K562 (cell line): ENCODE measurements around the gene PTGR2. TPM values are rescaled to one million over a fixed set of nuclear protein-coding genes. Genes with fewer than 3 reads are reported as not detected.

Experiments used
- BRCA1 ChIP-seq, 2 experiments: fragments of 450-650 bp in 1 of 2; sonication (generic) in 1 of 2; formaldehyde crosslinking in 1 of 2; IDR thresholded peaks; 2 replicates each; pipeline versions ENCODE4 v1.5.0 to v1.6.1; 2017 to 2020; ENCODE audit warnings: mild to moderate bottlenecking in 1 of 2, missing genetic modification reagents in 1 of 2
- CHCHD3 ChIP-seq: fragments of 250-450 bp; sonication (Bioruptor Pico); IDR thresholded peaks from 2 replicates; pipeline ENCODE4 v2.1.2; 2022; ENCODE audit warnings: mild to moderate bottlenecking
- CHD1 ChIP-seq: fragments of 200-600 bp; sonication (generic); IDR thresholded peaks from one replicate; pipeline ENCODE4 v1.6.1; 2012; ENCODE audit warnings: mild to moderate bottlenecking, moderate library complexity, low read length, inconsistent platforms
- DIDO1 ChIP-seq: fragments of 450-650 bp; IDR thresholded peaks from 2 replicates; pipeline ENCODE4 v1.6.1; 2016; ENCODE audit warnings: low read depth, missing biosample characterization, missing genetic modification characterization
- HEY1 ChIP-seq: fragments of 250-450 bp; sonication (Bioruptor Pico); IDR thresholded peaks from 2 replicates; pipeline ENCODE4 v1.5.0; 2020; ENCODE audit warnings: mild to moderate bottlenecking, moderate library complexity, borderline replicate concordance
- NFIC ChIP-seq: fragments of 450-650 bp; IDR thresholded peaks from 2 replicates; pipeline ENCODE4 v1.6.1; 2017; ENCODE audit warnings: mild to moderate bottlenecking, inconsistent platforms
- PTRF ChIP-seq: fragments of 450-650 bp; IDR thresholded peaks from 2 replicates; pipeline ENCODE4 v1.6.1; 2016; ENCODE audit warnings: mild to moderate bottlenecking, missing genetic modification characterization, missing compliant biosample characterization
- TEAD4 ChIP-seq, 2 experiments: sonication (generic) in 1 of 2; formaldehyde crosslinking in 1 of 2; IDR thresholded peaks; 2 replicates each; pipeline versions ENCODE4 v1.6.1 to v1.8.0; 2012 to 2022; ENCODE audit warnings: borderline replicate concordance in 1 of 2, inconsistent platforms in 1 of 2, low read length in 1 of 2, mild to moderate bottlenecking in 1 of 2, missing genetic modification reagents in 1 of 2
- ZNF12 ChIP-seq: sonication (generic); formaldehyde crosslinking; IDR thresholded peaks from 2 replicates; pipeline ENCODE4 v1.4.0; 2020; ENCODE audit warnings: mild to moderate bottlenecking, missing genetic modification reagents
- ZNF197 ChIP-seq: fragments of 200-800 bp; sonication (Bioruptor generic); IDR thresholded peaks from 2 replicates; pipeline ENCODE4 v1.6.1; 2016; ENCODE audit warnings: low read depth, missing genetic modification characterization, missing compliant biosample characterization
- polyA plus RNA-seq, 8 experiments: library from polyadenylated mRNA; depleted of rRNA in 4 of 8; stranded (reverse) in 5 of 8; unstranded in 3 of 8; fragments of >200 nt; fragmentation: Nextera tagmentation in 2 of 8; fragmentation: Illumina TruSeq in 1 of 8; extraction: Ambion mirVana in 2 of 8; extraction: Trizol in 1 of 8; gene quantifications; 2 replicates each; pipeline versions ENCODE4 v1.2.1 to v1.2.3, GENCODE V29; 2011 to 2014; ENCODE audit warnings: inconsistent platforms in 1 of 8, missing spikeins in 1 of 8
- total RNA-seq, 7 experiments: library from RNA; depleted of rRNA in 6 of 7; stranded (reverse); fragments of >200 nt in 6 of 7; fragmentation: Illumina TruSeq in 2 of 7; extraction: Trizol in 2 of 7; gene quantifications; 2 replicates each; pipeline versions ENCODE4 v1.2.1 to v1.2.3, GENCODE V29; 2011 to 2021; ENCODE audit warnings: low replicate concordance in 1 of 7
- TF ChIP-seq, protein P1 (sequence below): sonication (generic); formaldehyde crosslinking; IDR thresholded peaks from 2 replicates; pipeline ENCODE4 v1.8.0; 2022; ENCODE audit warnings: missing genetic modification reagents, mild to moderate bottlenecking, borderline replicate concordance
- TF ChIP-seq, protein P2 (sequence below), 2 experiments: fragments of 450-650 bp in 1 of 2; sonication (generic) in 1 of 2; formaldehyde crosslinking in 1 of 2; IDR thresholded peaks; 2 replicates each; pipeline versions ENCODE4 v1.7.1 to v1.9.0; 2016 to 2022; ENCODE audit warnings: inconsistent platforms in 1 of 2, mild to moderate bottlenecking in 1 of 2, missing genetic modification reagents in 1 of 2
- TF ChIP-seq, protein P3 (sequence below): sonication (generic); formaldehyde crosslinking; IDR thresholded peaks from 2 replicates; pipeline ENCODE4 v1.8.0; 2022; ENCODE audit warnings: mild to moderate bottlenecking, missing genetic modification reagents

Gene PTGR2
- total and polyA plus RNA-seq, 9 of the 15 experiments (the other 6 are each of a cell fraction or from before 2014, with no cell fraction given): 7.4 to 23.0 (median 13.0) TPM

DNA sequence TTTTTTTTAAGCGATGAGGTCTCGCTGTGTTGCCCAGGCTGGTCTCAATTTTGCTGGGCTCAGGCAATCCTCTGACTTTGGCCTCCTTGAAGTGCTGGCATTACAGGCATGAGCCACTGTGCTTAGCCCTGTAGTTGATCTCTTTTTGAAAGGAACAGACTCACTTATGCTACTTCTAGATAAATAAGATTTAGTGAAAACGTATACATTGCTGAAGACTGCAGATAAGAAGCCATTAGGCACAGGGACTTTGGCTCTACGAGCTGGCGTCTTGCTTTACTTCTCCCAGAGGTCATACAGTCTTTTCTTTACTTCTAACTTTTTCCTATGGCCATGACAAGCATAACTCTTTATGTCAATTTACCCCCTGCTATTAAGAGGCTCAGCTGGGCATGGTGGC lies 9.4 kb downstream of the PTGR2 start (continued):
- TF ChIP-seq, protein P1, sequence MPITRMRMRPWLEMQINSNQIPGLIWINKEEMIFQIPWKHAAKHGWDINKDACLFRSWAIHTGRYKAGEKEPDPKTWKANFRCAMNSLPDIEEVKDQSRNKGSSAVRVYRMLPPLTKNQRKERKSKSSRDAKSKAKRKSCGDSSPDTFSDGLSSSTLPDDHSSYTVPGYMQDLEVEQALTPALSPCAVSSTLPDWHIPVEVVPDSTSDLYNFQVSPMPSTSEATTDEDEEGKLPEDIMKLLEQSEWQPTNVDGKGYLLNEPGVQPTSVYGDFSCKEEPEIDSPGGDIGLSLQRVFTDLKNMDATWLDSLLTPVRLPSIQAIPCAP: no peak
- TF ChIP-seq NFIC (peak; percentile 70), ZNF197 (CRISPR knock-in tag) (no peak), CHCHD3 (CRISPR knock-in tag) (no peak), TEAD4 (IDR thresholded peaks at IDR 0.05; ENCODE audit: low read length) (peak; percentile 90), TEAD4 (CRISPR knock-in tag; IDR thresholded peaks at IDR 0.05; ENCODE audit: borderline replicate concordance) (no peak), DIDO1 (no peak), CHD1 (no peak), BRCA1 (IDR thresholded peaks at IDR 0.05) (no peak), BRCA1 (CRISPR knock-in tag; IDR thresholded peaks at IDR 0.05) (no peak), HEY1 (CRISPR knock-in tag) (no peak), ZNF12 (CRISPR knock-in tag) (no peak), PTRF (tag) (no peak)
- TF ChIP-seq, protein P2, sequence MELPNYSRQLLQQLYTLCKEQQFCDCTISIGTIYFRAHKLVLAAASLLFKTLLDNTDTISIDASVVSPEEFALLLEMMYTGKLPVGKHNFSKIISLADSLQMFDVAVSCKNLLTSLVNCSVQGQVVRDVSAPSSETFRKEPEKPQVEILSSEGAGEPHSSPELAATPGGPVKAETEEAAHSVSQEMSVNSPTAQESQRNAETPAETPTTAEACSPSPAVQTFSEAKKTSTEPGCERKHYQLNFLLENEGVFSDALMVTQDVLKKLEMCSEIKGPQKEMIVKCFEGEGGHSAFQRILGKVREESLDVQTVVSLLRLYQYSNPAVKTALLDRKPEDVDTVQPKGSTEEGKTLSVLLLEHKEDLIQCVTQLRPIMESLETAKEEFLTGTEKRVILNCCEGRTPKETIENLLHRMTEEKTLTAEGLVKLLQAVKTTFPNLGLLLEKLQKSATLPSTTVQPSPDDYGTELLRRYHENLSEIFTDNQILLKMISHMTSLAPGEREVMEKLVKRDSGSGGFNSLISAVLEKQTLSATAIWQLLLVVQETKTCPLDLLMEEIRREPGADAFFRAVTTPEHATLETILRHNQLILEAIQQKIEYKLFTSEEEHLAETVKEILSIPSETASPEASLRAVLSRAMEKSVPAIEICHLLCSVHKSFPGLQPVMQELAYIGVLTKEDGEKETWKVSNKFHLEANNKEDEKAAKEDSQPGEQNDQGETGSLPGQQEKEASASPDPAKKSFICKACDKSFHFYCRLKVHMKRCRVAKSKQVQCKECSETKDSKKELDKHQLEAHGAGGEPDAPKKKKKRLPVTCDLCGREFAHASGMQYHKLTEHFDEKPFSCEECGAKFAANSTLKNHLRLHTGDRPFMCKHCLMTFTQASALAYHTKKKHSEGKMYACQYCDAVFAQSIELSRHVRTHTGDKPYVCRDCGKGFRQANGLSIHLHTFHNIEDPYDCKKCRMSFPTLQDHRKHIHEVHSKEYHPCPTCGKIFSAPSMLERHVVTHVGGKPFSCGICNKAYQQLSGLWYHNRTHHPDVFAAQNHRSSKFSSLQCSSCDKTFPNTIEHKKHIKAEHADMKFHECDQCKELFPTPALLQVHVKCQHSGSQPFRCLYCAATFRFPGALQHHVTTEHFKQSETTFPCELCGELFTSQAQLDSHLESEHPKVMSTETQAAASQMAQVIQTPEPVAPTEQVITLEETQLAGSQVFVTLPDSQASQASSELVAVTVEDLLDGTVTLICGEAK (IDR thresholded peaks at IDR 0.05): no peak
- TF ChIP-seq, protein P2 (CRISPR knock-in tag; IDR thresholded peaks at IDR 0.05): no peak
- TF ChIP-seq, protein P3, sequence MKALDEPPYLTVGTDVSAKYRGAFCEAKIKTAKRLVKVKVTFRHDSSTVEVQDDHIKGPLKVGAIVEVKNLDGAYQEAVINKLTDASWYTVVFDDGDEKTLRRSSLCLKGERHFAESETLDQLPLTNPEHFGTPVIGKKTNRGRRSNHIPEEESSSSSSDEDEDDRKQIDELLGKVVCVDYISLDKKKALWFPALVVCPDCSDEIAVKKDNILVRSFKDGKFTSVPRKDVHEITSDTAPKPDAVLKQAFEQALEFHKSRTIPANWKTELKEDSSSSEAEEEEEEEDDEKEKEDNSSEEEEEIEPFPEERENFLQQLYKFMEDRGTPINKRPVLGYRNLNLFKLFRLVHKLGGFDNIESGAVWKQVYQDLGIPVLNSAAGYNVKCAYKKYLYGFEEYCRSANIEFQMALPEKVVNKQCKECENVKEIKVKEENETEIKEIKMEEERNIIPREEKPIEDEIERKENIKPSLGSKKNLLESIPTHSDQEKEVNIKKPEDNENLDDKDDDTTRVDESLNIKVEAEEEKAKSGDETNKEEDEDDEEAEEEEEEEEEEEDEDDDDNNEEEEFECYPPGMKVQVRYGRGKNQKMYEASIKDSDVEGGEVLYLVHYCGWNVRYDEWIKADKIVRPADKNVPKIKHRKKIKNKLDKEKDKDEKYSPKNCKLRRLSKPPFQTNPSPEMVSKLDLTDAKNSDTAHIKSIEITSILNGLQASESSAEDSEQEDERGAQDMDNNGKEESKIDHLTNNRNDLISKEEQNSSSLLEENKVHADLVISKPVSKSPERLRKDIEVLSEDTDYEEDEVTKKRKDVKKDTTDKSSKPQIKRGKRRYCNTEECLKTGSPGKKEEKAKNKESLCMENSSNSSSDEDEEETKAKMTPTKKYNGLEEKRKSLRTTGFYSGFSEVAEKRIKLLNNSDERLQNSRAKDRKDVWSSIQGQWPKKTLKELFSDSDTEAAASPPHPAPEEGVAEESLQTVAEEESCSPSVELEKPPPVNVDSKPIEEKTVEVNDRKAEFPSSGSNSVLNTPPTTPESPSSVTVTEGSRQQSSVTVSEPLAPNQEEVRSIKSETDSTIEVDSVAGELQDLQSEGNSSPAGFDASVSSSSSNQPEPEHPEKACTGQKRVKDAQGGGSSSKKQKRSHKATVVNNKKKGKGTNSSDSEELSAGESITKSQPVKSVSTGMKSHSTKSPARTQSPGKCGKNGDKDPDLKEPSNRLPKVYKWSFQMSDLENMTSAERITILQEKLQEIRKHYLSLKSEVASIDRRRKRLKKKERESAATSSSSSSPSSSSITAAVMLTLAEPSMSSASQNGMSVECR: no peak
